ENCODE data around the gene DMRTB1.

GRCh38 chr1:53448241-53448841 lies 10.9 kb upstream of the DMRTB1 start:
- TF ChIP-seq CTCF (IDR thresholded peaks at IDR 0.05), result no peak
- TF ChIP-seq EZH2phosphoT487 (IDR thresholded peaks at IDR 0.05), result no peak
- no peak for TF ChIP-seq EZH2 (IDR thresholded peaks at IDR 0.05)

All from neural progenitor cell (in vitro differentiated cells).